Measurements from ENCODE around the gene S100G. TPM values are rescaled to one million over a fixed set of nuclear protein-coding genes. Genes with fewer than 3 reads are reported as not detected.
"Not testable (repeated sequence)": the region's sequence is repeated elsewhere in the genome, so short reads cannot be mapped to it uniquely, and the experiment has no call there.

The S100G gene, protein sequence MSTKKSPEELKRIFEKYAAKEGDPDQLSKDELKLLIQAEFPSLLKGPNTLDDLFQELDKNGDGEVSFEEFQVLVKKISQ
- not detected in 2 replicates for total RNA-seq (2014; rRNA removed)
- percentile 8 among the genes with signal in this experiment for Bru-seq, nascent RNA
- not detected for BruChase-seq, experiment 1, labeled RNA remaining after a 6-hour chase
- BruChase-seq, experiment 2, labeled RNA remaining after a 2-hour chase: not detected
- long read RNA-seq: 0 reads

- H3K27me3 ChIP-seq (ENCODE audit: low read length): no peaks in the 10 kb centered on the region
- H3K4me1 ChIP-seq (ENCODE audit: insufficient read depth, low read length): peaks cover 13% of the 10 kb centered on the region; the same call in 1 of the 2 replicates
- ATAC-seq: no peak
- no peaks in the 10 kb centered on the region for H3F3A ChIP-seq (ENCODE audit: low read length, unreplicated experiment)
- intact Hi-C loops (cut with micrococcal nuclease): no loop called here
- H2AFZ ChIP-seq (ENCODE audit: low read length): no peak within 1 kb of the TSS
- no peaks in the 10 kb centered on the region for H3K9me2 ChIP-seq (replicated peaks; ENCODE audit: low read length)
- H3K36me3 ChIP-seq (ENCODE audit: low read depth, low read length): no peaks in the 10 kb centered on the region; the same call in 1 of the 2 replicates
- no peaks in the 10 kb centered on the region for H4K20me1 ChIP-seq (ENCODE audit: low read length)
- no peak within 1 kb of the TSS for H3K9ac ChIP-seq (ENCODE audit: low read length)
- no peak within 1 kb of the TSS for H3K4me3 ChIP-seq (ENCODE audit: low read length)
- no peak for DNase-seq
- H3K27ac ChIP-seq (ENCODE audit: low read length): no peak within 1 kb of the TSS
- POLR2A ChIA-PET (ENCODE audit: unreplicated experiment): no interaction called here
- no peaks in the 10 kb centered on the region for H3K79me2 ChIP-seq (ENCODE audit: low read length)
- TF ChIP-seq CTCF (conservative IDR thresholded peaks at IDR 0.05; ENCODE audit: low read depth, low read length): no peak
- no peak for TF ChIP-seq EZH2 (IDR thresholded peaks at IDR 0.05; ENCODE audit: low read length, unreplicated experiment)
- no peak for TF ChIP-seq EZH2phosphoT487 (IDR thresholded peaks at IDR 0.05; ENCODE audit: borderline replicate concordance, low read length)
- no peaks in the 10 kb centered on the region for H3K9me3 ChIP-seq (ENCODE audit: low read length)
- H3K4me2 ChIP-seq (ENCODE audit: low read length): no peak within 1 kb of the TSS
- no TSS peak for BruUV-seq (replicated peaks)
- CTCF ChIA-PET: no interaction called here
Observed at GRCh38 chrX:16649858-16650257, at the start of gene S100G. Gene S100G (plus strand): TSS chrX:16650158. CDS start chrX:16651007, 849 bp downstream.

- H4K20me1 ChIP-seq (ENCODE audit: low read length): no peaks in the 10 kb centered on the region
- intact Hi-C loops (cut with micrococcal nuclease): loop anchor here (5.0 kb wide), 2 partner anchors 55 to 165 kb away; no protein-coding TSS in a partner anchor
- no peak overlapping the region for H3K27ac ChIP-seq (ENCODE audit: low read length)
- no peaks in the 10 kb centered on the region for H3K27me3 ChIP-seq (ENCODE audit: low read length)
- H2AFZ ChIP-seq (ENCODE audit: low read length): no peak overlapping the region
- no peaks in the 10 kb centered on the region for H3K79me2 ChIP-seq (ENCODE audit: low read length)
- ChIA-PET CTCF (no interaction called here), POLR2A (ENCODE audit: unreplicated experiment) (no interaction called here)
- H3F3A ChIP-seq (ENCODE audit: low read length, unreplicated experiment): no peaks in the 10 kb centered on the region
- ATAC-seq (no peak), DNase-seq (no peak)
- no TSS peak for BruUV-seq (replicated peaks)
- no peaks in the 10 kb centered on the region for H3K9me3 ChIP-seq (ENCODE audit: low read length)
- H3K36me3 ChIP-seq (ENCODE audit: low read depth, low read length): no peaks in the 10 kb centered on the region
- peaks cover 19% of the 10 kb centered on the region for H3K4me1 ChIP-seq (ENCODE audit: insufficient read depth, low read length)
- no peaks in the 10 kb centered on the region for H3K9me2 ChIP-seq (replicated peaks; ENCODE audit: low read length)
- no peak overlapping the region for H3K4me2 ChIP-seq (ENCODE audit: low read length)
- no peak for TF ChIP-seq EZH2 (IDR thresholded peaks at IDR 0.05; ENCODE audit: low read length, unreplicated experiment)
- TF ChIP-seq EZH2phosphoT487 (IDR thresholded peaks at IDR 0.05; ENCODE audit: borderline replicate concordance, low read length): no peak
- no peak for TF ChIP-seq CTCF (conservative IDR thresholded peaks at IDR 0.05; ENCODE audit: low read depth, low read length)
- no peak overlapping the region for H3K9ac ChIP-seq (ENCODE audit: low read length)
- H3K4me3 ChIP-seq (ENCODE audit: low read length): no peak overlapping the region
Observed at GRCh38 chrX:16601885-16602284, 48.1 kb upstream of the S100G start.

DNA sequence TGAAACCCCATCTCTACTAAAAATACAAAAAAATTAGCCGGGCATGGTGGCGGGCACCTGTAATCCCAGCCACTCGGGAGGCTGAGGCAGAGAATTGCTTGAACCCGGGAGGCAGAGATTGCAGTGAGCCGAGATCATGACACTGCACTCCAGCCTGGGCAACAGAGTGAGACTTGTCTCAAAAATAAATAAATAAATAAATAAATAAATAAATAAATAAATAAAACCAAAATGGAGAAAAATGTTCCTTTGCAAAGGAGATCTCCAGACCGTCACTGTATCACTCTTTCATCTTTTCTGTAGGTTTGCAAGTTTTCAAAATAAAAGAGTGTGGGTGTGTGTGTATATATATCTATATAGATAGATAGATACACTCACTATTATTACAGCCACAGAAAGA is 46.7 kb upstream of the S100G start:
- H3K9me2 ChIP-seq (replicated peaks; ENCODE audit: low read length); DNase-seq; H3F3A ChIP-seq (ENCODE audit: low read length, unreplicated experiment); BruUV-seq (replicated peaks); ATAC-seq; H3K79me2 ChIP-seq (ENCODE audit: low read length); H3K4me3 ChIP-seq (ENCODE audit: low read length); CTCF ChIA-PET; H3K9me3 ChIP-seq (ENCODE audit: low read length); H3K27me3 ChIP-seq (ENCODE audit: low read length); H4K20me1 ChIP-seq (ENCODE audit: low read length); POLR2A ChIA-PET (ENCODE audit: unreplicated experiment); H3K36me3 ChIP-seq (ENCODE audit: low read depth, low read length): not testable (repeated sequence)
- H3K9ac ChIP-seq (ENCODE audit: low read length): peak overlapping the region; percentile 67
- H3K27ac ChIP-seq (ENCODE audit: low read length): peak overlapping the region; percentile 93
- intact Hi-C loops (cut with micrococcal nuclease): loop anchor here (5.0 kb wide), 2 partner anchors 54 to 166 kb away; no protein-coding TSS in a partner anchor
- peaks cover 19% of the 10 kb centered on the region for H3K4me1 ChIP-seq (ENCODE audit: insufficient read depth, low read length)
- 0 out of 2 replicates have a peak overlapping the region, but pooled peaks have one; percentile 20 for H2AFZ ChIP-seq (ENCODE audit: low read length)
- peak overlapping the region; percentile 63 for H3K4me2 ChIP-seq (ENCODE audit: low read length)
